ENCODE data around the gene CELSR2.
"Not testable (repeated sequence)": the region's sequence is repeated elsewhere in the genome, so short reads cannot be mapped to it uniquely, and the experiment has no call there.

The CELSR2 gene

DNA sequence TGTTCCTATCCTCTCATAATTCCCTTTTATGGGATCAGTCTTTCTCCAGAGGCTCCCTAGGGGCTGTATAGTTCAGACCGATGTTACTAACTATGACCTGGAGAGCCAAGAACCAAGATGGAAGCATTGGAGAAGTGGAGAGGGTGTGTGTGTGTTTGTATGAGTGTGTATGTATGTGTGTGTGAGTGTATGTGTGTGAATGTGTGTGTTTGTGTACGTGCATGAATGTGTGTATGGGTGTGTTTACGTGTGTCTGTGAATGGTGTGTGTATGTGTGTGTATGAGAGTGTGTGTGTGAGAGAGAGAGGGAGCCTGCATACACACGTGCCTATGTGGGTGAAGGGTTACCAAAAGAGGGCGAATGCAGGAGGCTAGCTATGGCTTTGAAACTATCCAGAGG, 52.5 kb downstream of the CELSR2 start:
- DNase-seq (ENCODE audit: low read depth, low spot score), result no peak

DNA sequence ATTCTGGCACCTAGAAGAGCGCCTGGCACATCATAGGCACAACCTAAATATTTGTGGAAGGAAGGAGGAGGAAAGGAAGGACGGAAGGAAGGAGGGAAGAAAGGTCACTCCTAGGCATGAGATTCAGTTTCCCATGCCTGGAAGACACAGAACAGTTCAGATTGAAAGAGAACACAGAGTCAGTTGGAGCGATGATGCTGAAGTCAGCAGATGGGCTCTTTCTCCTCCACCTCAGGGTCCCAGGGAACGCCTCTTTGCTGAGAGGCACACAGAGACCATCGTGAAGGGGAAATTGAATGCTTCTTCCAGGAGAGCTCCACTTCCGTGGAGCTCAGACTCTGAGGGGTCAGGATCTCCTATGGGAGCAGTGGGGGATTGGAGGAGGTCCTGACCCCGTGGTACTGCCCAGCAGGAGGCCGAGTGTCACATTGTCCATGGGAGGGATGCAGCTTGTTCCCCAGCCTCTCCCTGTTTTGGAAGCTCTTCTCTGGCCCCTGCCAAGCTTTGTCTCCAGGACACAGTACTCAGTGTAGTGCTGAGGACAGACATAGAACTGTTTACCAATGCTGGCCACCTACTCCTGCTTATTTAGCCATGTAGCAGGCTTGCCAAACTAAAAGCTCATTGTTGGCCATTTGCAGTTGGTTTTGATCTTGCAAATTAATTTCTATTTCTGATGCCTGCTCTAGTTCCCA, 55.0 kb downstream of the CELSR2 start:
- no peak for DNase-seq (ENCODE audit: low read depth, low spot score)

- DNase-seq (ENCODE audit: low read depth, low spot score), result not testable (repeated sequence)
Measured at GRCh38 chr1:109305991-109306390, 56.7 kb downstream of the CELSR2 start.

- DNase-seq (ENCODE audit: low read depth, low spot score), result no peak
Measured at GRCh38 chr1:109306832-109307273, 57.5 kb downstream of the CELSR2 start, which contains the start of gene MYBPHL. Gene MYBPHL (minus strand): TSS chr1:109307011. CDS start chr1:109306991, 20 bp downstream.

GRCh38 chr1:109307274-109308021, 58.1 kb downstream of the CELSR2 start:
- DNase-seq (ENCODE audit: low read depth, low spot score), result no peak

GRCh38 chr1:109309347-109309746, 60.0 kb downstream of the CELSR2 start:
- DNase-seq (ENCODE audit: low read depth, low spot score), result no peak

GRCh38 chr1:109312246-109312645, 62.9 kb downstream of the CELSR2 start:
- no peak for DNase-seq (ENCODE audit: low read depth, low spot score)

DNA sequence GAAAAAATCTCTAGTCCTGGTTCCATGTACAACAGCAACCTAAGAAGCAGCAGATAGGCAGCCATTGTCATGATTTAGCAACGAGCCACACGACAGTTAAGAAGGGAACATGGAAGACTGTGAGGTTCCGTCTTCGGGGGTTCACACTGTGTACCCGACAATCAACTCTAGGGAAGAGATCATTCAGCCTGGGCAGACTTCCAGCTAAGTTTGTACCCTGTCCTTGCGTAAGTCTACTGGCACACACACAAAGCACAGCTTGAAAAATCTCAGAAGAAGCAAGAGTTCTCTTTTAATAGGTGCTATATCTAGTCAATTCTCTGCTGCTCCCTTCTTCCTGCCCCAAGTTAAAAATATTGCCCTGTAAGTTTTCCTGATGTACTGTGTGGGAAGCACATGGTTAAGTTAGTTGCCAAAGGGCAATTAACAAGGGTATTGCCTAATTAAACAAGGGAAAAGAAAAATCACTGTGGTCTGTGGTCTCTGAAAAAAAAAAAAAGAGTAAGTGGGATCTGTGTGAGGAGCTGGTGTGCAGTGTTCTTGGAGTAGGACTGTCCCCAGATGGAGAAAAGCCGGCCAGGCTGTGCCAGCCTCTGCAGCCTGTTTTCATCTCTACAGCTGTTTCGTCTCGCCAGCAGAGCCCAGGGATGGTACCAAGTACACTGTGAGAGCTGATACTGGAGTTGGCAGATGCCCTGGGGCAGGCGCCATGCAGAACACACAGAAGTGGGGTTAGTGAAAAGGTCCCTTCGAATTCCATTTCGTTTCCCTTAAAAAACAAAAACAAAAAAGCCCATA, 63.8 kb downstream of the CELSR2 start:
- no peak for DNase-seq (ENCODE audit: low read depth, low spot score)

GRCh38 chr1:109314795-109315194, 65.5 kb downstream of the CELSR2 start:
- DNase-seq (ENCODE audit: low read depth, low spot score), result no peak

GRCh38 chr1:109315288-109315687, 65.9 kb downstream of the CELSR2 start:
- DNase-seq (ENCODE audit: low read depth, low spot score), result no peak

DNA sequence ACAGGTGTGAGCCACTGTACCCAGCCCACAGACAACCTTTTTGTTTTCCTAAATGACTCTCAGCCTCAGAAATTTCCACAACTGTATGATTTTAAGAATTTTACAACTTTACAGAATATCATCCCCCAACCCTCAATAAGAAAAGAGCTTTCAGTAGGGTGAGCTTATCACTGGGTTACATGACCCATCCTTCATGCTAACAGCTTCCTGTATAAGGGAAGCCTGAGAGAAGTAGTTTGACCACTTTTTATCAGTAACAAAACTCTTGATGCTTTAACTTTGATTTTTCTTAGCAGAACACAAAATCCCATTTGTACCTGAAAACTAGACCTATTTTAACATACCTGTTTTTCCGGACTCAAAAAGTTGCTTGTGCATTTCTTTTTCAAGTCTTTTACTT, 67.2 kb downstream of the CELSR2 start:
- no peak for DNase-seq (ENCODE audit: low read depth, low spot score)

- no peak for DNase-seq (ENCODE audit: low read depth, low spot score)
Measured at GRCh38 chr1:109319114-109319513, 69.8 kb downstream of the CELSR2 start.

- DNase-seq (ENCODE audit: low read depth, low spot score), result no peak
Measured at GRCh38 chr1:109322974-109323373, 73.6 kb downstream of the CELSR2 start.

All from brain pericyte (primary cell).